Endodermal cell (in vitro differentiated cells): ENCODE measurements around the gene NR1H4. TPM values are rescaled to one million over a fixed set of nuclear protein-coding genes. Genes with fewer than 3 reads are reported as not detected.

ENCODE experiments used
- DNase-seq: peaks from one replicate; pipeline ENCODE4 v3.0.0-alpha.2; 2017
- H3K27ac ChIP-seq: 2 replicates; pipeline ENCODE4 v1.5.1; 2013; ENCODE audit warnings: mild to moderate bottlenecking, low read depth, low read length, moderate library complexity
- H3K27me3 ChIP-seq: 2 replicates; pipeline ENCODE4 v1.6.1; 2013; ENCODE audit warnings: mild to moderate bottlenecking, low read length, moderate library complexity; ENCODE audit not compliant: insufficient read depth, control insufficient read depth, poor library complexity, severe bottlenecking
- H3K36me3 ChIP-seq: 2 replicates; pipeline ENCODE4 v1.7.0; 2013; ENCODE audit warnings: mild to moderate bottlenecking, low read length, moderate library complexity; ENCODE audit not compliant: control insufficient read depth, insufficient read depth
- H3K4me1 ChIP-seq: one replicate; pipeline ENCODE4 v1.7.0; 2013; ENCODE audit warnings: low read length; ENCODE audit not compliant: control insufficient read depth, insufficient read depth
- H3K4me3 ChIP-seq: 2 replicates; pipeline ENCODE4 v1.5.1; 2013; ENCODE audit warnings: mild to moderate bottlenecking, low read length, moderate library complexity
- H3K9ac ChIP-seq: 2 replicates; pipeline ENCODE4 v1.6.1; 2013; ENCODE audit warnings: mild to moderate bottlenecking, low read length, moderate library complexity; ENCODE audit not compliant: poor library complexity, severe bottlenecking; ENCODE audit errors: extremely low read depth
- H3K9me3 ChIP-seq: 2 replicates; pipeline ENCODE4 v1.6.1; 2013; ENCODE audit warnings: mild to moderate bottlenecking, low read length, moderate library complexity; ENCODE audit not compliant: control insufficient read depth
- H3K27ac Mint-ChIP-seq: 2 replicates; pipeline ENCODE4 v1.8.0; 2020; ENCODE audit warnings: mixed read lengths
- H3K27me3 Mint-ChIP-seq: 2 replicates; pipeline ENCODE4 v1.8.0; 2021; ENCODE audit warnings: mild to moderate bottlenecking, mixed read lengths; ENCODE audit not compliant: insufficient read depth
- H3K36me3 Mint-ChIP-seq: 2 replicates; pipeline ENCODE4 v1.8.0; 2020; ENCODE audit warnings: low read depth, mixed read lengths
- H3K4me1 Mint-ChIP-seq: 2 replicates; pipeline ENCODE4 v1.8.0; 2020; ENCODE audit warnings: mixed read lengths
- H3K4me3 Mint-ChIP-seq: 2 replicates; pipeline ENCODE4 v1.8.0; 2020; ENCODE audit warnings: mild to moderate bottlenecking, moderate library complexity, mixed read lengths
- H3K9me3 Mint-ChIP-seq: 2 replicates; pipeline ENCODE4 v1.8.0; 2020; ENCODE audit warnings: mild to moderate bottlenecking, mixed read lengths
- CTCF ChIP-seq: fragments of 200-600 bp; sonication (generic); conservative IDR thresholded peaks from 2 replicates; pipeline ENCODE4 v1.5.0; 2021; ENCODE audit warnings: antibody characterized with exemption, mild to moderate bottlenecking
- WGBS, 2 experiments: methylation state at CpG; one replicate each; pipeline versions ENCODE4 v1.1.5 to v1.1.7; 2013; ENCODE audit warnings: missing lambda C conversion rate in 2 of 2, mixed read lengths in 1 of 2; ENCODE audit not compliant: insufficient coverage in 1 of 2, insufficient read length in 1 of 2; 5-methylcytosine and 5-hydroxymethylcytosine counted together
- total RNA-seq, 2 donors: library from RNA; stranded (reverse); fragmentation: NEBNext Ultra II Directional in 1 of 2; extraction: Animal tissue kit (Norgen Biotek cat#: 25700) in 1 of 2; gene quantifications; 2 replicates in 1 of 2; 3 replicates in 1 of 2; pipeline ENCODE4 v1.2.1, GENCODE V29; 2021

The NR1H4 gene
- total RNA-seq, 2 donors from 2014 or later: not detected

GRCh38 chr12:100512692-100513091 is 39.0 kb downstream of the NR1H4 start:
- 96% methylated on average over 3 of the region's 3 CpGs; no CpG with 5 or more reads in 1 of the 2 experiments for WGBS, 2 experiments

GRCh38 chr12:100515968-100516367 is 42.3 kb downstream of the NR1H4 start:
- Histone ChIP-seq H3K4me1 (no peaks in the 10 kb centered on the region), H3K36me3 (no peaks in the 10 kb centered on the region), H3K4me3 (no peak overlapping the region), H3K9me3 (peaks cover 6% of the 10 kb centered on the region), H3K27me3 (no peaks in the 10 kb centered on the region), H3K9ac (no peak overlapping the region), H3K27ac (no peak overlapping the region)
- peaks cover 15% of the 10 kb centered on the region for H3K4me1 Mint-ChIP-seq
- 80 to 89% methylated on average over 2 to 3 of the region's 3 CpGs for WGBS, 2 experiments
- no peak overlapping the region for H3K4me3 Mint-ChIP-seq
- H3K36me3 Mint-ChIP-seq: no peaks in the 10 kb centered on the region
- no peaks in the 10 kb centered on the region for H3K27me3 Mint-ChIP-seq
- no peak for TF ChIP-seq CTCF
- no peak overlapping the region for H3K27ac Mint-ChIP-seq
- no peak for DNase-seq
- no peaks in the 10 kb centered on the region for H3K9me3 Mint-ChIP-seq

More at GRCh38 chr12:100512692-100513091, 39.0 kb downstream of the NR1H4 start:
- Histone ChIP-seq H3K4me1 (no peaks in the 10 kb centered on the region), H3K36me3 (no peaks in the 10 kb centered on the region), H3K4me3 (no peak overlapping the region), H3K27ac (no peak overlapping the region), H3K9me3 (peaks cover 6% of the 10 kb centered on the region), H3K27me3 (no peaks in the 10 kb centered on the region), H3K9ac (no peak overlapping the region)
- no peak overlapping the region for H3K4me3 Mint-ChIP-seq
- H3K36me3 Mint-ChIP-seq: no peaks in the 10 kb centered on the region
- no peak overlapping the region for H3K27ac Mint-ChIP-seq
- no peaks in the 10 kb centered on the region for H3K27me3 Mint-ChIP-seq
- DNase-seq: no peak
- H3K4me1 Mint-ChIP-seq: no peaks in the 10 kb centered on the region
- no peaks in the 10 kb centered on the region for H3K9me3 Mint-ChIP-seq
- TF ChIP-seq CTCF: no peak

- no peak overlapping the region for H3K27ac ChIP-seq
- H3K27me3 ChIP-seq: no peaks in the 10 kb centered on the region
- Mint-ChIP-seq H3K27me3 (no peaks in the 10 kb centered on the region), H3K27ac (no peak overlapping the region), H3K9me3 (no peaks in the 10 kb centered on the region), H3K4me3 (no peak overlapping the region), H3K4me1 (peaks cover 26% of the 10 kb centered on the region), H3K36me3 (no peaks in the 10 kb centered on the region)
- 89 to 100% methylated on average over 1 of the region's 1 CpG for WGBS, 2 experiments
- TF ChIP-seq CTCF: no peak
- peaks cover 6% of the 10 kb centered on the region for H3K9me3 ChIP-seq
- no peaks in the 10 kb centered on the region for H3K36me3 ChIP-seq
- H3K4me3 ChIP-seq: no peak overlapping the region
- no peak for DNase-seq
- no peak overlapping the region for H3K9ac ChIP-seq
- no peaks in the 10 kb centered on the region for H3K4me1 ChIP-seq
These were observed 44.7 kb downstream of the NR1H4 start for GRCh38 chr12:100518376-100518775.
